ENCODE data around the gene HOXB8.

Gene HOXB8

DNA sequence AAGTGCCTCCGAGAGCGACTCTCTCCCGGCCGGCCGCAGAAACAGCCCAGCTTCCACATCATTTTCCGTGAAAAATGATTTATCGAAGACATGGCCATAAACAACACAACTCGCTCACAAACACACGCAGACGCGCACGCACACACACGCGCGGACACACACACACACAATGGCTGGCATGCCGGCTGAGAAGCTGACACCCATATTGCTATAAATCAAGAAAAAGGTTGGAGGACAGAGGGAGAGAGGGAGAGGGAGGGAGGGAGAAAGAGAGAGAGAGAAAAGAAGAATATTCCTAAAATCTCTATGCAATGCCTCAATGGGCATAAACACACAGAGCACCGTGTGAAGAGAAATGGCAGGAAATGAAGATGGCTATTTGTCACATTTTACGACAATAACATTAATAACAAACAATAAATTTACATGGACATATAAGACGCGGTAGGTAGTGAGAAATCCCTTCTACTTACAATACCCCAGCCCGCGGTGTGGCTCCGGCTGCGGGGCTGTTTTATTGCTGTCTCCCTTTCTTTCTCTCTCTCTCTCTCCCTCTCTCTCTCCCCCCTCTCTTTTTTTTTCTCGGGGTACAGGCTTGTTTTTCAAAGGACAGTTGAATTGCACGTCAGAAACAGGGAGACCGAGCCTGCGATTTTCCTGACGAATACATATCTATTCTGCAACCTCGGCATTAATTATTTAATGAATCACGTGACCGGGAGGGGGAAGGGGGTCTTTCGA lies 46.4 kb downstream of the HOXB8 start:
- Histone ChIP-seq H3K4me3 (ENCODE audit: low read length in 2 of 2) (peak overlapping the region; percentile 15 to 41), H3K9ac (ENCODE audit: low read depth in 1 of 2, low read length in 2 of 2) (no peak overlapping the region), H3K36me3 (ENCODE audit: control insufficient read depth in 2 of 2, insufficient read depth in 2 of 2, low read length in 2 of 2) (peaks cover 7 to 13% of the 10 kb centered on the region in 2 donors), H3K27ac (ENCODE audit: low read depth in 2 of 2, low read length in 2 of 2) (peak overlapping the region in 1 of 2 donors; percentile 5), H3K4me1 (ENCODE audit: control insufficient read depth in 2 of 2, insufficient read depth in 2 of 2, low read length in 2 of 2) (peaks cover 35 to 38% of the 10 kb centered on the region in 2 donors), H3K9me3 (ENCODE audit: control insufficient read depth in 2 of 2, low read length in 2 of 2) (no peaks in the 10 kb centered on the region), H3K27me3 (ENCODE audit: control insufficient read depth in 2 of 2, insufficient read depth in 2 of 2, low read length in 2 of 2) (peaks cover 0 to 3% of the 10 kb centered on the region in 2 donors)

DNA sequence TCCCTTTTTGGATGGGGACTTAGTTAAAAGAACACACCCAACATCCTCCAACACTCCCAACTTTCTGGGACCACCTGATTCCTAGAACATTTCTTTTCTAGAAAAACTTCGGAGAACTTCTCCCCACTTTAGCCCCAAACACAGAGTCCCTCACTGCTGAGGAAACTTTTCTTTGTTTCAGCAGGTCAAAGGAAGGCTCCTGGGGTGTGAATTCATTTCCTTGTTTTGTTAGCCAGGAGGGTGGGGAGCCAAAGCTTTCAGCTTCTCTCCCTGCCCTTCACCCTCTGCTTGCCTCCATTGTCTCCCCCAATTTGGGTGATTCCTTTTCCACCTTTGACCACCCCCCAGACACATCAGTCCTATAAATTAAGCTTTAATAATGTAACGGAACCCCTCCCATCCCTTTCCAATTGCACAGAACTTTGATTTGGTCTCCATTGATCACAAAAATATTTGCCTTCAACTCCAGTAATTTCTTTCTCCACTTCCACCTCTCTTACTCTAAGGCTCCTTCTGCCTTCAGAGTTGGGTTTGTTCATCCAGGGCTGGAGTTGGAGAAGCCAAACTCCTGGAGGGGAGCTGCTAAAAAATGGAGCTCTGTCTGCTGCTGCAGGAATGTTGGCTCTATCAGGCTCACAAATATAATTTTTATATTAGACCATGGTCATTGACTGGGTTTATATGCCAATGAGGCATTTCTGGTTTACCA lies 47.3 kb downstream of the HOXB8 start:
- peaks cover 0 to 3% of the 10 kb centered on the region in 2 donors for H3K27me3 ChIP-seq (ENCODE audit: control insufficient read depth in 2 of 2, insufficient read depth in 2 of 2, low read length in 2 of 2)
- peak overlapping the region; percentile 1 to 14 for H3K4me3 ChIP-seq (ENCODE audit: low read length in 2 of 2)
- H3K4me1 ChIP-seq (ENCODE audit: control insufficient read depth in 2 of 2, insufficient read depth in 2 of 2, low read length in 2 of 2): peaks cover 36 to 38% of the 10 kb centered on the region in 2 donors

DNA sequence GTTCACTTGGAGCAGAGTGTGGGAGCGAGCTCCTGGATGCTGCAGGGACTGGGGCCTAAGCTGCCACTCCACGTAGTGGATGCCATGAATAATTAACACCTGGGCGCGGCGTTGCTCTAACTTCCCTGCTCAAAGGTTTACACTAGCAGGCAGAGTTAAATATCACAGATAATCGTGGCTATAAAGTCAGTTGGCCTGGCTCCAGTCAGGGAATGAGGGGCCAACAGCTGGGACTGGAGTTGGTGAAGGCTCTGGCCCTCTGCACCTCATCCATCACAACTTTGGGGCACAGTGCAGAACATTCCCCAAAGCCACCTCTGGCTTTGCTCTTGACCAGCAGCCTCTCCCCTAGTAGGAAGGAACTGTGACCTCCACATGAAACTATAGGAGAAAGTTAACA lies 47.9 kb downstream of the HOXB8 start:
- peak overlapping the region; percentile 67 to 75 for H3K27ac ChIP-seq (ENCODE audit: low read depth in 2 of 2, low read length in 2 of 2)
- H3K9ac ChIP-seq (ENCODE audit: low read depth in 1 of 2, low read length in 2 of 2): peak overlapping the region in 1 of 2 donors; percentile 35
- no peaks in the 10 kb centered on the region for H3K9me3 ChIP-seq (ENCODE audit: control insufficient read depth in 2 of 2, low read length in 2 of 2)
- peaks cover 33 to 41% of the 10 kb centered on the region in 2 donors for H3K4me1 ChIP-seq (ENCODE audit: control insufficient read depth in 2 of 2, insufficient read depth in 2 of 2, low read length in 2 of 2)
- peaks cover 0 to 3% of the 10 kb centered on the region in 2 donors for H3K27me3 ChIP-seq (ENCODE audit: control insufficient read depth in 2 of 2, insufficient read depth in 2 of 2, low read length in 2 of 2)
- H3K36me3 ChIP-seq (ENCODE audit: control insufficient read depth in 2 of 2, insufficient read depth in 2 of 2, low read length in 2 of 2): peaks cover 2 to 13% of the 10 kb centered on the region in 2 donors
- H3K4me3 ChIP-seq (ENCODE audit: low read length in 2 of 2): peak overlapping the region in 1 of 2 donors; percentile 1

More for the DNA sequence above, 47.3 kb downstream of the HOXB8 start:
- Histone ChIP-seq H3K9me3 (ENCODE audit: control insufficient read depth in 2 of 2, low read length in 2 of 2) (no peaks in the 10 kb centered on the region), H3K9ac (ENCODE audit: low read depth in 1 of 2, low read length in 2 of 2) (peak overlapping the region; percentile 24 to 35), H3K27ac (ENCODE audit: low read depth in 2 of 2, low read length in 2 of 2) (peak overlapping the region; percentile 67 to 75), H3K36me3 (ENCODE audit: control insufficient read depth in 2 of 2, insufficient read depth in 2 of 2, low read length in 2 of 2) (peaks cover 6 to 17% of the 10 kb centered on the region in 2 donors)

DNA sequence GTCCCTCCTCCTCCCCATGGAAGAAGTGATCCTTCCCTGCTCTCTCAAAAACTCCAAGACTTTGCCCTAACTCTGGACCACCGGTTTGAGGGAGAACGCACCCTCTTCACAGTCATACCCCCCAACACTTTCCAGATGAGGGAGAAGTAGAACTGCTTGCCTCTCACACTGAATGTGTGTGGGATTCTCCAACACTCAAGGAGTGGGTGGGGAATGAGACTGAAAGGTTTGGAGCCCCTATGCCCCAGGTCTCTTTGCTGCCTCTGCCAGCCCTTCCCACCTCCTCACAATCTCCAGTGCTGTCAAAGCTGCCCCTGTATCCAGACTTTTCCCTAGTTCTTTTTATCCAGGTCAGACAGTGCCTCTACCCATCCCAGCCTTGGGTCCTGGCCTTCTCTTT lies 48.4 kb downstream of the HOXB8 start:
- peak overlapping the region in 1 of 2 donors; percentile 35 for H3K9ac ChIP-seq (ENCODE audit: low read depth in 1 of 2, low read length in 2 of 2)
- no peak overlapping the region for H3K4me3 ChIP-seq (ENCODE audit: low read length in 2 of 2)
- peak overlapping the region; percentile 67 to 75 for H3K27ac ChIP-seq (ENCODE audit: low read depth in 2 of 2, low read length in 2 of 2)
- no peaks in the 10 kb centered on the region for H3K9me3 ChIP-seq (ENCODE audit: control insufficient read depth in 2 of 2, low read length in 2 of 2)
- H3K4me1 ChIP-seq (ENCODE audit: control insufficient read depth in 2 of 2, insufficient read depth in 2 of 2, low read length in 2 of 2): peaks cover 32 to 46% of the 10 kb centered on the region in 2 donors
- peaks cover 0 to 13% of the 10 kb centered on the region in 2 donors for H3K36me3 ChIP-seq (ENCODE audit: control insufficient read depth in 2 of 2, insufficient read depth in 2 of 2, low read length in 2 of 2)
- H3K27me3 ChIP-seq (ENCODE audit: control insufficient read depth in 2 of 2, insufficient read depth in 2 of 2, low read length in 2 of 2): peaks cover 0 to 3% of the 10 kb centered on the region in 2 donors

DNA sequence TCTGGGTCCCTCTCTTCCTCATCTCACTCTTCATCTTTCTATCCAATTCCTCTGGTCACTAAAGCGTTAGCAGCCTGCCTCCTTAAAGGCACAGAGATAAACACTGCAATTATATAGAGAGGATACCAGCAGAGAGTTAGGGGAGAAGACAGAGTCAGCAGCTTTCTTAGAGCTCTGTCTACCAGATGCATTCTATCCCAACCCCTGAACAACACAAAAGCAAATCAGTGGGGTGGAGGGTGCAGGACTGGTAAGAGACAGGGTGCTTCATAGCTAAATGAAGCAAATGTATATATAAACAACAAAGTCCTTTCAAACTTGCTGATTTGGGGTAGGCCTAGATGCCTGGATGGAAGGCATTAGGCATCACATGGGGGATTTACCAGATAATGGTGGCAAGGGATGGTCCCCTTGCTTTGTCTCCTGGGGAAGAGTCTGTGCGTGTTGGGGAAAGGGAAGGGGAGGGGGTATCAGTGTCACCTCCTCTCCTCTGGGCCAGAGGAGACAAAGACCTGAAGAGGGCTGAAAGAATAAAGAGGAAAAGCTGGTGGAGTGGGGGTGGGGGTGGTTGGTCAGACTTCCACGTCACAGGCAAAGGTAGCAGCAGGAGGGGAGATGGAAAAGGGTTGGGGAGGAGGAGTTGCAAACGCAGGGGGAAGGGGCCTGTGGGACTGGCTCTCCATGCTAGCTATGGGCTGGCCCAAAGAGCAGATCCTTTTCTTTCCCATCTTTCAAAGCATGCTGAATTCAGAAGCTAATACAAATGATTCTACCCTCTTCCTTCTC lies 49.0 kb downstream of the HOXB8 start:
- peaks cover 0 to 13% of the 10 kb centered on the region in 2 donors for H3K36me3 ChIP-seq (ENCODE audit: control insufficient read depth in 2 of 2, insufficient read depth in 2 of 2, low read length in 2 of 2)
- no peak overlapping the region for H3K9ac ChIP-seq (ENCODE audit: low read depth in 1 of 2, low read length in 2 of 2)
- H3K4me3 ChIP-seq (ENCODE audit: low read length in 2 of 2): no peak overlapping the region
- peaks cover 0 to 3% of the 10 kb centered on the region in 2 donors for H3K27me3 ChIP-seq (ENCODE audit: control insufficient read depth in 2 of 2, insufficient read depth in 2 of 2, low read length in 2 of 2)
- H3K9me3 ChIP-seq (ENCODE audit: control insufficient read depth in 2 of 2, low read length in 2 of 2): no peaks in the 10 kb centered on the region
- H3K4me1 ChIP-seq (ENCODE audit: control insufficient read depth in 2 of 2, insufficient read depth in 2 of 2, low read length in 2 of 2): peaks cover 37 to 48% of the 10 kb centered on the region in 2 donors
- H3K27ac ChIP-seq (ENCODE audit: low read depth in 2 of 2, low read length in 2 of 2): peak overlapping the region in 1 of 2 donors; percentile 32

DNA sequence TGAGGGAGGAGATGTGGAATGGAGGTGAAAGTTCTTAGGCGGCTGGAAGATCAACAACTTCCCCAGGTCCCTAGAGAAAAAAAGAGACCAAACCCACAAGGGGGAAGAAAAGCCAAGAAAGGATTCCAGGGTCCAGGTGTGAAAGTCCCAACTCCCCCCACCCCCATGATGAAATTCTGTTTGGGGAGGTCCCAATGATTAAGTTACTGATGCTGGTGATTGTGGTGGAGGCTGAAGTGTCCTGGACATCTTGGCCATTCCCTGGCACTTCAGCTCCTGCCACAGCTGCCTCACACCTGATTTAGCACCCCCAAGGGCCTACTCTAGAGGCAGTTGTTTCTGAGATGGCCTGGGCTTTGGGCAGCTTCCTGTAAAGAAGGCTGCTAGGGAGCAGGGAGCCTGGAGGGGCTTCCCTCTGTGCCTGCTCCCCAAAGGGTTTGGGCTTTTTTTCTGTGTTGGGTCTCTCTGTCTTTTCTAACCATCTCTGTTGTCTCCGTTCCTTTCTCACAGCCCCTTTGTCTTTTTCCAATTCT lies 50.0 kb downstream of the HOXB8 start:
- Histone ChIP-seq H3K36me3 (ENCODE audit: control insufficient read depth in 2 of 2, insufficient read depth in 2 of 2, low read length in 2 of 2) (peaks cover 0 to 13% of the 10 kb centered on the region in 2 donors), H3K9me3 (ENCODE audit: control insufficient read depth in 2 of 2, low read length in 2 of 2) (no peaks in the 10 kb centered on the region), H3K27ac (ENCODE audit: low read depth in 2 of 2, low read length in 2 of 2) (peak overlapping the region in 1 of 2 donors; percentile 23), H3K9ac (ENCODE audit: low read depth in 1 of 2, low read length in 2 of 2) (no peak overlapping the region), H3K27me3 (ENCODE audit: control insufficient read depth in 2 of 2, insufficient read depth in 2 of 2, low read length in 2 of 2) (peaks cover 0 to 3% of the 10 kb centered on the region in 2 donors), H3K4me1 (ENCODE audit: control insufficient read depth in 2 of 2, insufficient read depth in 2 of 2, low read length in 2 of 2) (peaks cover 42 to 53% of the 10 kb centered on the region in 2 donors), H3K4me3 (ENCODE audit: low read length in 2 of 2) (peak overlapping the region in 1 of 2 donors; percentile 50)

DNA sequence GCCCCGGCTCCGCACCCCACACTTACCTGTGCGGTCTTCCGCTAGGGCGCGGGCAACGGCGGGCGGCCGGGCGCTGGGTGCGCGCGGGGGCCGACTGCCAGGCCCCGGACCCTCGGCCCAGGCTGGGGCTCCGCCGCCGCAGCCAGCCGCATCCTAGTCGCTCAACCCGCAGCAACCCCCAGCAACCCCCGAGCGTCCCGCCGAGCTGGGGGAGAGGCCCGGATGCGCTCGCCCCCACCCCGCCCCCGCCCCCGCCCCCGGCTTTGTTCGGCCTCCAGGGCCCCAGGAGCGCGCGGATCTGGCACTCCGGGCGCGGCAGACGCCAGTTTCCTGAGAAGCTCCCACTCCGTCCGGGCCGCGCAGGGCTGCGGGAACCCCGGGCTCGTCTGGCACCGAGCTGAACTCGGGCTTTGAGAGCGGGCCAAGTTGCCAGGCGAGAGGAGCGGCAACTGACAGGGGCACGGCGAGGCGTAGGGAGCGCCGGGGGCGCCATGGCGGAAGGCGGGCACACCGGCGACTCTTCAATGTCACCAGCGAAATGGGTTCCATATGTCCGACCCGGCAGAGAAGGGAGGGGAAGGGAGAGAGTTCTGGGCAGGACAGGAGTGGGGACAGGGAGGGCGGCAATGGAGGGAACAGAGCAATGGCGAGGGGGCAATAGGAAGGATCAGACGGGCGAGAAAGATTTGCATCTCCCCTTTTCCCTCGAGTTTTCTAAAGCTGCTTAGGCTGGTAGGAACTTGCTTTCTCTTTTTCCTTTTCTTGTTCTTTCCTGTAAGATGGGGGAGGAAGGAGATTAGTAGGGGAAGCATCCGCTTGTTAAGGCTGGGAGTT lies 50.7 kb downstream of the HOXB8 start:
- peaks cover 0 to 13% of the 10 kb centered on the region in 2 donors for H3K36me3 ChIP-seq (ENCODE audit: control insufficient read depth in 2 of 2, insufficient read depth in 2 of 2, low read length in 2 of 2)
- no peaks in the 10 kb centered on the region for H3K9me3 ChIP-seq (ENCODE audit: control insufficient read depth in 2 of 2, low read length in 2 of 2)
- peak overlapping the region; percentile 11 to 61 for H3K27ac ChIP-seq (ENCODE audit: low read depth in 2 of 2, low read length in 2 of 2)
- H3K4me3 ChIP-seq (ENCODE audit: low read length in 2 of 2): peak overlapping the region; percentile 50 to 51
- peak overlapping the region in 1 of 2 donors; percentile 38 for H3K9ac ChIP-seq (ENCODE audit: low read depth in 1 of 2, low read length in 2 of 2)
- peaks cover 43 to 59% of the 10 kb centered on the region in 2 donors for H3K4me1 ChIP-seq (ENCODE audit: control insufficient read depth in 2 of 2, insufficient read depth in 2 of 2, low read length in 2 of 2)
- peaks cover 0 to 3% of the 10 kb centered on the region in 2 donors for H3K27me3 ChIP-seq (ENCODE audit: control insufficient read depth in 2 of 2, insufficient read depth in 2 of 2, low read length in 2 of 2)

DNA sequence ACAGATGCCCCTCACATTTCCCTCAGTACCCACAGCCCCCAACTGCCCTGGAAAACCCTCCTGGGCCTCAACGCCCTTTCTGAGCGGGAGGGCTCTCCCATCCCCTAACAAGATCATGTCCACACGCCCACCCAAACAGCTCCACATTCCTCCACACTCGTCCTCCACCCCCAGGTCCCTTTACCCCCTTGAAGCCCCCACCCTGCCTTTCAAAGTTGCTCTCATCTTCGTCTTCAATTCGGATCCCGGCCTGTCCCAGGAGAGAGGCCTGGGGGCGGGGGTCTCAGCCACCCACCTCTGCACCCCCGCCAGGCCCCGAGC lies 51.3 kb downstream of the HOXB8 start:
- peaks cover 0 to 3% of the 10 kb centered on the region in 2 donors for H3K27me3 ChIP-seq (ENCODE audit: control insufficient read depth in 2 of 2, insufficient read depth in 2 of 2, low read length in 2 of 2)
- H3K36me3 ChIP-seq (ENCODE audit: control insufficient read depth in 2 of 2, insufficient read depth in 2 of 2, low read length in 2 of 2): peaks cover 0 to 13% of the 10 kb centered on the region in 2 donors
- peak overlapping the region in 1 of 2 donors; percentile 32 for H3K27ac ChIP-seq (ENCODE audit: low read depth in 2 of 2, low read length in 2 of 2)

DNA sequence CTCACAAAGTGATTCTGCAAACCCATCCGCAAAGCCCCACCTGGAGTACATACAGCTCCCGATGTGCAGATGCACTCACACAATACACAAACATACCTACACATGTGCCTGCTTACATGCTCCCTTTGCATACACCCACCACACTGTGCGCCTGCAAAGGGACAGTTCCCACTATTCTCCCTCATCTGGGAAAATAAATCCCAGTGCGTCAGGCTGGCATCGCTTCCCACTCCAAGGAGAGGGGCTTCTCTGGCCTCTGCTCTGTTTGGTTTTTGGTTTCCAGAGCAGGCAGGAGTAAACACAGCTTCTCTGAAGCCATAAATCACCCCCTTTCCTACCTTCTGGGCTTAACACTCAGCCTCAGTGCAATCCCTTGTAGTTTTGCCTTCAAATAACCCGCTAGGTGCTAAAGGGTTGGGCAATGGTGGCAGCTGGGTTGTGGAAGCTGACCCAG lies 51.7 kb downstream of the HOXB8 start:
- H3K36me3 ChIP-seq (ENCODE audit: control insufficient read depth in 2 of 2, insufficient read depth in 2 of 2, low read length in 2 of 2): peaks cover 0 to 13% of the 10 kb centered on the region in 2 donors
- H3K27ac ChIP-seq (ENCODE audit: low read depth in 2 of 2, low read length in 2 of 2): peak overlapping the region in 1 of 2 donors; percentile 56
- H3K27me3 ChIP-seq (ENCODE audit: control insufficient read depth in 2 of 2, insufficient read depth in 2 of 2, low read length in 2 of 2): peaks cover 0 to 3% of the 10 kb centered on the region in 2 donors
- H3K4me3 ChIP-seq (ENCODE audit: low read length in 2 of 2): peak overlapping the region in 1 of 2 donors; percentile 31
- H3K9ac ChIP-seq (ENCODE audit: low read depth in 1 of 2, low read length in 2 of 2): no peak overlapping the region
- H3K9me3 ChIP-seq (ENCODE audit: control insufficient read depth in 2 of 2, low read length in 2 of 2): no peaks in the 10 kb centered on the region
- H3K4me1 ChIP-seq (ENCODE audit: control insufficient read depth in 2 of 2, insufficient read depth in 2 of 2, low read length in 2 of 2): peaks cover 39 to 54% of the 10 kb centered on the region in 2 donors

More for the DNA sequence above, 51.3 kb downstream of the HOXB8 start:
- peaks cover 39 to 54% of the 10 kb centered on the region in 2 donors for H3K4me1 ChIP-seq (ENCODE audit: control insufficient read depth in 2 of 2, insufficient read depth in 2 of 2, low read length in 2 of 2)
- H3K4me3 ChIP-seq (ENCODE audit: low read length in 2 of 2): no peak overlapping the region
- H3K9ac ChIP-seq (ENCODE audit: low read depth in 1 of 2, low read length in 2 of 2): no peak overlapping the region
- H3K9me3 ChIP-seq (ENCODE audit: control insufficient read depth in 2 of 2, low read length in 2 of 2): no peaks in the 10 kb centered on the region

Data from mucosa of rectum (tissue), 2 donors.